MV-4-11 (cell line): ENCODE results near the gene EDNRA.

Experiments
- DNase-seq: peaks from one replicate; lab custom pipeline; 2025; lab: John Stamatoyannopoulos, UW

The EDNRA gene

DNA sequence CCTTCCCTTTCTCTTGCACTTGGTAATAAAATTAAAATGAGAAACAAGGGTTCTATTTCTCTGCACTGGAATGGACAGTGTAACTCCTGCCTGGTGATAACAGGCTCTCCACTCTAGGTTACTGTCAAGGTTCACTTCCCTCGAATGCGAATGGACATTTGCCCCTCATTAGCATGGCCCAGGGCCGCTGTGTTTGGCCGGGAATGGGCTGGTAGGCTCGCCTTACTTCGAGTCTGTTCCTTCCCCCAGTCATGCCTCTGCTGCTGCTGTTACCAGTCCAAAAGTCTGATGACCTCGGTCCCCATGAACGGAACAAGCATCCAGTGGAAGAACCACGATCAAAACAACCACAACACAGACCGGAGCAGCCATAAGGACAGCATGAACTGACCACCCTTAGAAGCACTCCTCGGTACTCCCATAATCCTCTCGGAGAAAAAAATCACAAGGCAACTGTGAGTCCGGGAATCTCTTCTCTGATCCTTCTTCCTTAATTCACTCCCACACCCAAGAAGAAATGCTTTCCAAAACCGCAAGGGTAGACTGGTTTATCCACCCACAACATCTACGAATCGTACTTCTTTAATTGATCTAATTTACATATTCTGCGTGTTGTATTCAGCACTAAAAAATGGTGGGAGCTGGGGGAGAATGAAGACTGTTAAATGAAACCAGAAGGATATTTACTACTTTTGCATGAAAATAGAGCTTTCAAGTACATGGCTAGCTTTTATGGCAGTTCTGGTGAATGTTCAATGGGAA, 61.5 kb downstream of the EDNRA start:
- no peak for DNase-seq

GRCh38 chr4:147543034-147543433, 62.1 kb downstream of the EDNRA start:
- DNase-seq, result no peak

DNA sequence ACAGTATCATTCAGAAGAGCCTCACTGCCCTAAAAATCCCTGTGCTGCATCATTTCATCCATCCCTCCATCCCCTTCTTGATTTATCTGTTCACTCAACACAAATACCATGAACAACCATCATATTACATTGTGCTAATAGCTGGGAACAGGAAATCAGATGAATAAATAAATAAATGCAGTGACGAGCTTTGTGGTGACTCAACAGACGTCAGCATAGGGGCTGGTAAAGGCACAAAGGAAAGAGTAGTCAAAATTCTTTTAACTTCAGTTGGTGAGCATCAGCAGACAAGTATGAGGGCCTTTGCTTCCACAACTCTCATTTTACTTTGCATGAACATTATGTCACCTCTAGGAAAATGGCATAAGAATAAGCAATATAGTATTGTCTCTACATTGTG, 65.5 kb downstream of the EDNRA start:
- DNase-seq, result no peak

GRCh38 chr4:147547314-147548056, 66.6 kb downstream of the EDNRA start:
- no peak for DNase-seq

- no peak for DNase-seq
Observed at GRCh38 chr4:147548256-147548655, 67.4 kb downstream of the EDNRA start.

GRCh38 chr4:147550626-147551246, 69.8 kb downstream of the EDNRA start:
- DNase-seq, result no peak

GRCh38 chr4:147560625-147561024, 79.7 kb downstream of the EDNRA start:
- DNase-seq, result no peak

- no peak for DNase-seq
Observed at GRCh38 chr4:147566762-147567161, 85.9 kb downstream of the EDNRA start.

DNA sequence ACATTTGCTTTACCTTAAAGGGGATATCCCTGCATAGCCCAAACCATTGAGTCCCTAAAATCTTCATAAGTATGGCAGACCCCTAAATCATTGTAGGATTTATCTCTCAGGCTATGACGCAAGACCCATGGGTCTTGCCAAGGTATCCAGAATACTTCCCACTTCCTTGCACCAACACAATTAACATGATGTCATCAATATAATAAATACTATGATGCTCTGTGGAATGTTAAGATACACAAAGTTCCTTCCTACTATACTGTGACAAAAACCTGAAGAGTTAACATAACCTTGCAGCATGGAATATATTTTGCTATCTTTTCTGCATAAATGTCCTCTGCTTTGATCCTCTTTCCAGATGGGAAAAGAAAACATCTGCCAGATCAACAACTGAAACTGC, 86.4 kb downstream of the EDNRA start:
- DNase-seq, result no peak

DNA sequence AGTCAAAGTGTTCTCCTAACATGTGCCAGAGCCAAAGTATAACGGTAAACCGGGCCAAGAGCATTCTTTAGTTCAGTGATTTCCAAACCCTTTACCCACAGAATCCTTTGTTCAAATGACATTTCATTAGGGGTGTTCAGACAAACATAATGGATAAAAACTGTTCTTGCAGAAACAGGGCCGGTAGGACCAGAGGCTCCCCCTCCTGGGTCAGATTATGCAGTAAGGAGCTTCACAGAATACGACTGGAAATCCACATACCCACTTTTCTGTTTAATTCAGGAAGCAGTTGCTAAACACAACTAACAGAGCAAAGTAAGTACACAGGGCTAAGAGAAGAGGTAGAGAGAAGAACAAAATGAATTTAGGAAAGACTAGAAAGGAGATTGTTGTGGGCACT, 89.7 kb downstream of the EDNRA start:
- no peak for DNase-seq

DNA sequence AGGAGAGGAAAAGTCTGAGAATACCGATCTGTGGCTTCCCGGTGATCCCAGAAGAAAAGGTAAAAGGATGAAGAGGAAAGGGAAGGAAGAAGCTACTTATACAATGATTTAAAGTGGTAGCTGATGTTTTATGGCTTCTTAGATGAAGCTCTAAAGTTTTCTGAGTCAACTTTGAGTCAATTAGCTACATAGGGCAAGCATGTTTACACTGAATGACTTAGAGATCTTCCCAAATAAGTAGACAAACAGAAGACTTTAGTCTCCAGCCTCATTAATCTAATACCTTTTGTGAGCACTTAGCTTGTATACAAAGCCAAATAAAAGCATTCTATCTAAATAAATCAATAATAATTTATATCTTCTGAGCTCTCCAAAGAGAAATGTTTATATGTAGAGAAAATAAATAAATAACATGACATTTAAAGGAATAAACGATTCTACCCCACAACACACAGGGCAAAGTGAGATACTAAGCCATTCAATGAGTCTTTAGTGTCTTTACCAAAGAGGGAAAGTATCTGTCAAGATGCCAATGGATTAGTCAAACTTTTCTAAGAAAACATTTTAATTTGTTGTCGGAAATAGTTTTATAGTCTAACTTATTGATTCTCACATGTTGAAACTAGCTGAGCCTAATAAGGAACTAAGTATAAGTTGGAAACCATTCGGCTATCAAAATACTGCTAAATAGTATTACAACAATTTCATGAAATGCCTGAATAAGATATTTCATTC, 90.3 kb downstream of the EDNRA start:
- no peak for DNase-seq

DNA sequence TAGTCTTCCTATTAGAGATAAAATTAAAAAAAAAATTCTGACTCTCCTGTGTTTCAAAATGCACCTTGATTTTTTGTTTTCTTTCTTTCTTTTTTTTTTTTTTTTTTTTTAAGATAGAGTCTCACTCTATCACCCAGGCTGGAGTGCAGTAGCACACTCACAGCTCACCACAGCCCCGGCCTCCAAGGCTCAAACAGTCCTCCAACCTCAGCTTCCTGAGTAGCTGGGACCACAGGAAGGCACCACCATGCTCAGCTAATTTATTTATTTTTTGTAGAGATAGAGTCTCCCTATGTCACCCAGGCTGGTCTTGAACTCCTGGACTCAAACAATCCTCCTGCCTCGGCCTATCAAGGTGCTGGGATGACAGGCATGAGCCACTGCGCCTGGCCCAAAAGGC, 95.2 kb downstream of the EDNRA start:
- no peak for DNase-seq

- no peak for DNase-seq
Observed at GRCh38 chr4:147578051-147578476, 97.2 kb downstream of the EDNRA start.

- DNase-seq, result no peak
Observed at GRCh38 chr4:147578593-147578992, 97.7 kb downstream of the EDNRA start.

DNA sequence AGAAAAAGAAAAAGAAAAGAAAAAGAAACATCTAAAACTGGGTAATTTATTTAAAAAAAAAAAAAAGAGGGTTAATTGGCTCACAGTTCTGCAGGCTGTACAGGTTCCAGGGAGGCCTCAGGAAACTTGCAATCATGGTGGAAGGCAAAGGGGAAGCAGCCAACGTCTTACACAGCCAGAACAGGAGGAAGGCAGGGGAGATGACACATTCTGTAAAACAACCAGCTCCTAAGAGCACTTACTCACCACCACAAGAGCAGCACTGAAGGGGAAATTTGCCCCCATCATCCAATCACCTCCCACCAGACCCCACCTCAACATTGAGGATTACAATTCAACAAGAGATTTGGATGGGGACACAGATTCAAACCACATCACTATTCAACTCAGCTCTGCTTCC, 99.5 kb downstream of the EDNRA start:
- DNase-seq, result peak; percentile 18

- peak; percentile 49 for DNase-seq
Observed at GRCh38 chr4:147581606-147582350, 100.9 kb downstream of the EDNRA start.

DNA sequence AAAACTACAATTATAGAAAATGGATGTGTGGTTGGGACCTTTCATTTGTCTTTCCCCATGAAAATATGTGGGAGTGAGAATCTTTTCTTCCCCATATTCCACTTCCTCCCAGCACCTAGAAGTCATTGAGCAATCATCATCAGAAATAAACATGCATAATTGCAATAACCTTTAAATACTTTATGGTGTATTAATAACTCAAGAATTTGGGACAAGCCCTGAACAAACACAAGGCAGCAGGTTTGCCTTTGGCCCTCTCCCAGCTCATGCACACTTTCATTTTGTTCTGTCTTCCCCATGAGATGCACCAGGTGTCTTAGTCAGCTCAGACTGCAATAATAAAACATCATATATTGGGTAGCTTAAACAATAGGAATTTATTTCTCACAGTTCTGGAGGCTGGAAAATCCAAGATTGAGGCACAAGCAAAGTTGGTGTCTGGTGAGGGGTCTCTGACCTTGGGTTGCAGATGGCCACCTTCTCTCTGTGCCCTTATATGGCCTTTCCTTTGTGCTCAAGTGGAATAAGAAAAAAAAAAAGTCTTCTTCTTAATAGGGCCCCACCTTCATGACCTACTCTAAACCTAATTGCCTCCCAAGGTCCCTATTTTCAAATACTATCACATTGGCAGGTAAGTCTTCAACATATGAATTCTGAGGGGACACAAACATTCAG, 101.6 kb downstream of the EDNRA start:
- no peak for DNase-seq

DNA sequence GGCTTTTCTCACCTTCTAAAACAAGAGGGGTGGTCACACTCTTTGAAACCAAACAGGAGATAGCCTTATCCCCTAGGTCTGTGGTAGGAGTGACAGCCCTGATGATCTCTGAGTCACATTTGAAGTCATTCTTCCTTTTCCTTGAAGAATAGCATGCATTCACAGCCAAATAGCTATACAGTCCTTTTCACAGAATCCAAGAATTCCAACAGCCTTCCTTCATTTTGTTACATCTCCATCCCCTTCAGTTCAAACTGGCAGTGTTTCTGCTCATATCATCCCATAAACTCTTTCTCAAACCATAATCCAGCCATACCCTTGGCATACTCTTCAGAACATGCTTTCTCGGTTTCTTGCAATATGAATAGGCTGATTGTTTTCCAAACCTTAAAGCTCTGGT, 103.0 kb downstream of the EDNRA start:
- DNase-seq, result no peak

DNA sequence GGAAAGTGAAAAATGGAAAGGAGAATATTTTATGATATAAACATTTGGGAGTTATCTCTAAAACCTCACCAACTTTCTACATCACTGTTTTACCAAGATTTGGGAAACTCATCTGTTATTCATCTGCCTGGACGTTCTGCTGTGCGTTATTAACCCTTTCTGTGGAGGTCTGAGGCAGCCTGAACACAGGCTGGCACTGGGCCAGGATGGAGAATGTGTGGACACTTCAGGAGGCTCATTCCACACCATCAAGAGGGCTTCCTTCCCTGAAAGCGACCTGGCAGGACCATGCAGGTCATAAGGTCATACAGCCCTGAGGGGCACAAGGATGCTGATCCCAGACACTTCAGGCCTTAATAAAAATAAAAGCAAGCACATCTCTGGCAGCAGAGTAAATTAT, 105.1 kb downstream of the EDNRA start:
- no peak for DNase-seq

DNA sequence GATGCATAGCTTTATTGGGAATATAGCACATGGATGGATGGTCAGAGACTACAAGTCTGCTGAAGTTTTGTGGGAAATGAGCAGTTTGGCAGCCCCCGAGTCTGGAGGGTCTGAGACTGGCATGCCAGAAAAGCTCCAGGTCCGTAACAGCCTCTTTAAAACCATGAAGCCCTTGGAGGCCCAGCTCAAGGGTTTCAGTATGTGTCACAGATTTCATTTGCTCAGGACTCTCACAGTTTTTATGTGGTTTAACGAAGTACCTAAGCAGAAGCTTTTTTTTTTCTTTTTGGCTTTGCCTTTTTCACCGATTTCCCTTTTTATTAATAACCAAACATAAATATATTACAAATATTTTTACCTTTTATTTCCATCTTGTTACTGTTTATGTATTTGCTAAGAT, 105.7 kb downstream of the EDNRA start:
- DNase-seq, result no peak

DNA sequence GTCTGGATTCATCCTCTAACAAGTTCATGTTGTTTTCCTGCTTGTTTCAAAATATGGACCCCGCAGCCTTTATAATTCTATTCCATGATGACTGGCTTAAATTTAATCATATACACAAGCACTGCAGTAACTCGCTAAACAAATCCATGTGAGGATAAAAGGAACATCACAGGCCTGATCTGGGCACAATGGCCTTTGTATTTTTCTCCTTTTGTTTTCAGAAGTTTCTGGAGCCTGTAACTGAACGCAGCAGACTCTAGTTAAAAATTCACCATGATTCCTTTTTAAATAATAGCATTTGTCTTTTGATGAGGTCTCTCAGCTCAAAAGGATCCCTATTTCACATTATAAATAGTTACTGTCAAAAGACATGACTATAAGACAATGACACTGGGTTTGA, 106.1 kb downstream of the EDNRA start:
- no peak for DNase-seq
